Measurements from ENCODE around the gene COBL.

DNA sequence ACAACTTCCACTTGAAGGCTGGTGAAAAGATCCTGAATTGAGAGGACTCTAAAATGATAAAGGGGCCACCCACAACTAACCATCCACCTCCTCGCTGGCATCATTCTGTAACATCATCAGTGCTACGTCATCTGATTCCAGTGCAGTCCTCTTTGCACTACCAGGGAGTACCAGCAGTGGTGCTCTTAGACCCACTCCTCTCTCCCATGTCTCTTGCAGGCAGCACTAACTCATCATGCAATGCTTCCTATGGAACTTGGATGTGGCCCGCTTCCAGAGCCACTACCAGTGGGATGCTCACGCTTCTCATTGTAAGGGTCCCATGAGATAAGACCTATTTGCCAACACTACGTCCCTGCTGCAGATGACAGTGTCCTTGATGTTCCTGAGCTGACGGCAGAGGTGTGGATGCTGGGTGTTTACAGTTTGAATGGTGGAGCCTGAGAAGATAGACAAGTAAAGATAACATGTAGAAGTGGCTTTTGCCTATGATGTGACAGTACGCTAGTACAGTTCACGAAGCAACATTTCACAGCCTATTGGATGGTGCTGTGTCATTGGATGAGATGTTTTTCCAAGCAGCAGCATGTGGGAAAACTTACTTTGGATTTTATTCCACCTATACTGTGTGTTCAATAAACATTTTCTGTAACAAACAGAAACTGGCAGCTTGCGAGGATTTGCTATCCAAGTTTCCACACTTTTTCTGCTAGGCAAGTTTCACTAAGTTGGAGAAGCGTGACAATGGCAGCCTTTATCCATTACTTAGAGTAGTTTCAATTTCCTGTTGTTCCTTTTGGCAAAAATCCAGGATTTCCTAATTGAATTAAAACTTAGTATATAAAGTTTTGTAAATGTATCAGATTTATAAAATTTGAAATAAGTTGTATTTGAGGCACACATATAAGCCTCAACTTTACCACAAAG is 35.8 kb upstream of the COBL start:
- TF ChIP-seq JUN (IDR thresholded peaks at IDR 0.05; ENCODE audit: borderline replicate concordance, insufficient read depth, insufficient read length, low read depth) (no peak), POLR2AphosphoS5 (IDR thresholded peaks at IDR 0.05; ENCODE audit: insufficient read depth, low read depth, low read length) (no peak), MYC (IDR thresholded peaks at IDR 0.05; ENCODE audit: low read depth, low read length) (no peak), POLR2A (IDR thresholded peaks at IDR 0.05; ENCODE audit: low read depth, low read length) (no peak), EZH2 (IDR thresholded peaks at IDR 0.05; ENCODE audit: borderline replicate concordance, low read depth, low read length, severe bottlenecking) (no peak), GATA2 (IDR thresholded peaks at IDR 0.05; ENCODE audit: insufficient read depth, insufficient read length, low read depth, low read length) (no peak), FOS (IDR thresholded peaks at IDR 0.05; ENCODE audit: borderline replicate concordance, insufficient read depth, low read length) (no peak)
- TF ChIP-seq, protein P1, sequence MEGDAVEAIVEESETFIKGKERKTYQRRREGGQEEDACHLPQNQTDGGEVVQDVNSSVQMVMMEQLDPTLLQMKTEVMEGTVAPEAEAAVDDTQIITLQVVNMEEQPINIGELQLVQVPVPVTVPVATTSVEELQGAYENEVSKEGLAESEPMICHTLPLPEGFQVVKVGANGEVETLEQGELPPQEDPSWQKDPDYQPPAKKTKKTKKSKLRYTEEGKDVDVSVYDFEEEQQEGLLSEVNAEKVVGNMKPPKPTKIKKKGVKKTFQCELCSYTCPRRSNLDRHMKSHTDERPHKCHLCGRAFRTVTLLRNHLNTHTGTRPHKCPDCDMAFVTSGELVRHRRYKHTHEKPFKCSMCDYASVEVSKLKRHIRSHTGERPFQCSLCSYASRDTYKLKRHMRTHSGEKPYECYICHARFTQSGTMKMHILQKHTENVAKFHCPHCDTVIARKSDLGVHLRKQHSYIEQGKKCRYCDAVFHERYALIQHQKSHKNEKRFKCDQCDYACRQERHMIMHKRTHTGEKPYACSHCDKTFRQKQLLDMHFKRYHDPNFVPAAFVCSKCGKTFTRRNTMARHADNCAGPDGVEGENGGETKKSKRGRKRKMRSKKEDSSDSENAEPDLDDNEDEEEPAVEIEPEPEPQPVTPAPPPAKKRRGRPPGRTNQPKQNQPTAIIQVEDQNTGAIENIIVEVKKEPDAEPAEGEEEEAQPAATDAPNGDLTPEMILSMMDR (IDR thresholded peaks at IDR 0.05; ENCODE audit: extremely low read depth in 1 of 2, insufficient read depth in 1 of 2, low read depth in 1 of 2, low read length in 2 of 2): no peak
- TF ChIP-seq, protein P2, sequence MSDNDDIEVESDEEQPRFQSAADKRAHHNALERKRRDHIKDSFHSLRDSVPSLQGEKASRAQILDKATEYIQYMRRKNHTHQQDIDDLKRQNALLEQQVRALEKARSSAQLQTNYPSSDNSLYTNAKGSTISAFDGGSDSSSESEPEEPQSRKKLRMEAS (IDR thresholded peaks at IDR 0.05; ENCODE audit: insufficient read depth, insufficient read length): no peak
